ENCODE measurements around the gene FCHSD2.

DNA sequence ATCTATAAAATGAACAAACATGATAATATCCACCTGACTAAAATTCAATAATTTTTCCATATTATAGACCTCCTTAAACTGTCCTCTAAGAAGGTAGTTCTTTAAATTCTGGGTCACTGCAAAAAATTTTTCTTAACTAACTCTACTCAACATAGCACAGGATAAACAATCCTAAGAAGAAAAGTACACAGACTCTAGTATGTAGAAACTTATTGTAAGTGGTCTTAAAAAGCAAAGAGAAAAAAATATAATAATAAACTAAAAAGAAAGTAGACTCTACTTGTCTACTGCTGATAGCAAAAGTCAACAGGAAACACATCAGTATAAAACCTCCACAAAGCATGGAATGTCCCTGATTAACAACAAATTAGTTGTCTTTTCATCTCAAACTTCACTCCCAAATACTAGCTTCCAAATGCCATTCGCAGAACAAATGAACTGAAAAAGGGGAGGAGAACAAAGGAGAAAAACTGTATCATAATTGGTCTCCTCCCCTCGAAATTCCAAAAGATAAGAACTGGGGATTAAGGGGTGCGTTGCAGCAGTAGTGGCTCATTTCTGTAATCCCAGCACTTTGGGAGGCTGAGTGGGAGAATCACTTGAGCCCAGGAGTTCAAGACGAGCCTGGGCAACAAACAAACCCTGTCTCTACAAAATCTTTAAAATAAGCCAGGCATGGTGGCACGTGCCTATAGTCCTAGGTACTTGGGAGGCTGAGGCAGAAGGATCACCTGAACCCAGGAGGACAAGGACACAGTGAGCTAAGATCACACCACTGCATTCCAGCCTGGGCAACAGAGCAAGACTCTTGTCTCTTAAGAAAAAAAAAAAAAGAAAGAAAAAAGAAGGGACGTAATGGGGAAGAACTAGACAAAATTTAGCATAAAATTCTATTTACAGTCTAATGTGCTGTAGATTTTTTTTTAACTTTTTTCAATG, 6.5 kb downstream of the FCHSD2 start:
- TF ChIP-seq, protein P1, sequence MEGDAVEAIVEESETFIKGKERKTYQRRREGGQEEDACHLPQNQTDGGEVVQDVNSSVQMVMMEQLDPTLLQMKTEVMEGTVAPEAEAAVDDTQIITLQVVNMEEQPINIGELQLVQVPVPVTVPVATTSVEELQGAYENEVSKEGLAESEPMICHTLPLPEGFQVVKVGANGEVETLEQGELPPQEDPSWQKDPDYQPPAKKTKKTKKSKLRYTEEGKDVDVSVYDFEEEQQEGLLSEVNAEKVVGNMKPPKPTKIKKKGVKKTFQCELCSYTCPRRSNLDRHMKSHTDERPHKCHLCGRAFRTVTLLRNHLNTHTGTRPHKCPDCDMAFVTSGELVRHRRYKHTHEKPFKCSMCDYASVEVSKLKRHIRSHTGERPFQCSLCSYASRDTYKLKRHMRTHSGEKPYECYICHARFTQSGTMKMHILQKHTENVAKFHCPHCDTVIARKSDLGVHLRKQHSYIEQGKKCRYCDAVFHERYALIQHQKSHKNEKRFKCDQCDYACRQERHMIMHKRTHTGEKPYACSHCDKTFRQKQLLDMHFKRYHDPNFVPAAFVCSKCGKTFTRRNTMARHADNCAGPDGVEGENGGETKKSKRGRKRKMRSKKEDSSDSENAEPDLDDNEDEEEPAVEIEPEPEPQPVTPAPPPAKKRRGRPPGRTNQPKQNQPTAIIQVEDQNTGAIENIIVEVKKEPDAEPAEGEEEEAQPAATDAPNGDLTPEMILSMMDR (IDR thresholded peaks at IDR 0.05; ENCODE audit: low read length): no peak
- no peak for TF ChIP-seq EZH2 (IDR thresholded peaks at IDR 0.05; ENCODE audit: borderline replicate concordance, low read length)

Measured in OCI-LY1 (cell line).